GM15510 (cell line): ENCODE data around the gene KDM7A.

Experiments
- POLR2A ChIP-seq: IDR thresholded peaks from 3 replicates; pipeline ENCODE4 v1.6.1; 2011; ENCODE audit warnings: borderline replicate concordance; ENCODE audit not compliant: insufficient read length; ENCODE audit errors: extremely low read depth

The KDM7A gene

GRCh38 chr7:140082770-140083169 is 94.0 kb downstream of the KDM7A start:
- no peak for TF ChIP-seq POLR2A

DNA sequence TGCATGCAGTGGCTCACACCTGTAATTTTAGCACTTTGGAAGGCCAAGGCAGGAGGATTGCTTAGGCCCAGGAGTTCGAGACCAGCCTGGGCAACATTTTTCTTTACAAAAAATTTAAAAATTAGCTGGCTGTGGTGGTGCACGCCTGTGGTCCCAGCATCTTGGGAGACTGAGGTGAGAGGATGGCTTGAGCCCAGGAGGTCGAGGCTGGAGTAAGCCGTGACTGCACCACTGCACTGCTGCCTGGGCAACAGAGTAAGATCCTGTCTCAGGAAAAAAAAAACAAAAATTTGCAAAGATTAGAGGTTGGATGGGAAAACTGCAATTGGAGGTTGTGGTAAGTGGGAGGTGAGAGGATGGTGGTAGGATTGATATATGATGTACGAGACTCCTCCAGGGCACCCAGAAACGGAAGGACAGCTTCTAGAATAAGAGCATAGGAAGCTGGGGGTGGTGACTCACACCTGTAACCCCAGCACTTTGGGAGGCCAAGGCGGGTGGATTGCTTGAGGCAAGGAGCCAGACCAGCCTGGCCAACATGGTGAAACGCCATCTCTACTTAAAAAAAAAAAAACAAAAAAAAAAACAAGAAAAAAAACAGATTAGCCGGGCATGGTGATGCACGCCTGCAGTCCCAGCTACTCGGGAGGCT is 94.9 kb downstream of the KDM7A start:
- no peak for TF ChIP-seq POLR2A

GRCh38 chr7:140080919-140081318 is 95.9 kb downstream of the KDM7A start:
- no peak for TF ChIP-seq POLR2A

GRCh38 chr7:140079121-140079536 is 97.7 kb downstream of the KDM7A start:
- TF ChIP-seq POLR2A, result no peak

- no peak for TF ChIP-seq POLR2A
Observed at GRCh38 chr7:140078392-140078791, 98.4 kb downstream of the KDM7A start.

DNA sequence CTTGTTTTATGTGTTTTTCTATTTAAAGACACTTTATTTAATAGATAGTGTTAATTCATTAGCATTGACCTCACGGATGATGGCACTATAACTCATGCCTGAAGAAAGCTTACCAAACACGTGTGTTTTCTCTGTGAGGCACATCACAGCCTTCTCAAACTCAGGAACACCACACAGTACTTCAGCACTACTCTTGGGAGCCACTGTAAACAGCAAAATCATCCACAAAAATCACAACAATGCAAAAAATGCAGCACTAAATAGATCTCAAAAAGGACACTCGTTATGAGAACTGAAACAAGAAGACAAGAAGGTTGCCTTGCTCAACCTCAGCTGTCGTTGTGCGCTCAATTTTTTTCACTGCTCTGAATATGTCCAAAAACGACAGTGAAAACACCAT is 102.0 kb downstream of the KDM7A start:
- TF ChIP-seq POLR2A, result no peak

- no peak for TF ChIP-seq POLR2A
Observed at GRCh38 chr7:140070546-140070945, 106.2 kb downstream of the KDM7A start.

DNA sequence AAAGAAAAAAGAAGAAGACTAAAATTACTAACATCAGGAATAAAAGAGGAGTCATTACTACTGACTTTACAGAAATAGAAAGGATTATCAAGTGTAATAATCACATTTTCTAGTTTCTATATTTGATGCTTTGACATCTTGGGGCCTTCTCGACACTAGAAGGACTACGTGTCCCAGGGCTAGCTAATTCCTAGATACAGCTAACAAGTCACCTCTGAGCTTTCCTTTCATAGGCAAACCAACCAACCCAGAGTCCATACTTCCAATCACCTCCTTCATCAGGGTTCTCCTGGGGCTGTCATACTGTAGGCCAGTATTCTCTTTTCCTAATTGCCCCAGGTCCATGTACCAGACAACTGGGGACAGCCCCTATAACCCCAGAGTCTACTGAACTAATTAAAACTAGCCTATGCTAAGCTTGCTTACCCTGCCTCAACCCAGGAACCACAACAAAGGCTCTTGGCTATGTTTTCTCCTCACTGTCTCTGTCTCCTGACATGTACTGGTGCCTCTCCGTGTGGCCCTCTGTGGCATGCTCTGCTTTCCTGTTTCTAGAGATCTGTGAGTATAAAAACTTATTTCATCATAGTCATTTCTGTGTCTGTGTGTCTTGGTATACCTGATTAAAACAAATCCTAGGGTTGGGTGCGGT is 107.4 kb downstream of the KDM7A start:
- TF ChIP-seq POLR2A, result no peak

GRCh38 chr7:140068033-140068432 is 108.8 kb downstream of the KDM7A start:
- TF ChIP-seq POLR2A, result no peak

- TF ChIP-seq POLR2A, result no peak
Observed at GRCh38 chr7:140067052-140067451, 109.7 kb downstream of the KDM7A start.

DNA sequence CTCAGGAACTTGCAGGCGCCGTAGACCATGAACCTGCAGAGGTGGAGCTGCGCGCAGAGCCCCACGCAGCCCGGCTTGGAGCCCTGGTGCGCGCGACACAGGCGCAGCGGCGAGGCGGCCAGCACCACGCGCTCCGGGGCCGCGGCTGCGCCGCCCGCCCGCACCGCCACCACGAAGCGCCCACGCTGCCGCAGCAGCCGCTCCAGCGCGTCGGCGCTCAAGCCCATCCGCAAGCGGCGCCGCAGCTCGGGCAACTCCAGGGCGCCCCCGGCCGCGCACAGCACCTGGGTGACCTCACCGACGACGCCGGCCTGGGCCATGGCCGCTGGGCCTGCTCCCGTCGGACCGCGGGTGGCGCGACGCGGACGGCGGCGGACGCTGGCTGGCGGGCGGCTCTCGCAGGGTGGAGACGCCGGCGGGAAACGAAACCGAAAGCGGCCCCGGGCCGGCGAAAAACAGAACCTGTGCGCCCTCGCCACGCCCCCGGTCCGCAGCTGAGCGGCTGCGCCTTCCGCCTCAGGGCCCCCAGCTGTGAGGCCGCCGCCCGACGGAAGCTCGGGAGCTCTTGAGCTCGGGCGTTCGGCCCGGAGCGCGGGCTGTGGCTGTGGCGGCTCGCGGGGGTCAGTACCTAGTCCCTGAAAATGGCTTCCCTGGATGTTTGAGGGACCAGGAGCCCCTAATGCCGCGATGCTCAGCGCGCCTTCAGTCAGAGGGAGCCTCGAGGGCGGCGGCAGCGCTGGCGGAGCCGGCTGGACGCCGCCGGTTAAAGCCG is 114.1 kb downstream of the KDM7A start, which contains the start of gene PARP12:
TSS of gene PARP12 (minus strand) at position 424 of the 772 bp plus-strand sequence. CDS start at position 320, 104 bp downstream.
- peak; percentile 62 for TF ChIP-seq POLR2A

GRCh38 chr7:140062118-140062527 is 114.7 kb downstream of the KDM7A start:
- TF ChIP-seq POLR2A, result no peak

DNA sequence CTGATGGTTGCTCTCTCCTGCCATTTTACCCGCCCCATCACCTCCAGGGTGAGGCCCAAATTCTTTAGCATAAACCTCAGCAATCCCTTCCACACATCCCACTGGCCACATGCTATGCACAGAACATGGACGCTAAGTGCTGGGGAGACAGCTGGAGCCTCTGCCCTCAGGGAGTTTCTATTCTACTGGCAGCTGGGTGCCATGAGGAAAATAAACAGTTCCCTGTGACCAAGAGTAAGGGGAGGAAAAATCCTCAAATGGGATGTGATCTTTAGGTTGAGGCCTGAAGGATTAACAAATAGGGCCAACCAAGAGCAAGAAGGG is 115.2 kb downstream of the KDM7A start:
- no peak for TF ChIP-seq POLR2A

GRCh38 chr7:140060788-140061606 is 115.8 kb downstream of the KDM7A start:
- TF ChIP-seq POLR2A, result no peak

GRCh38 chr7:140060243-140060630 is 116.5 kb downstream of the KDM7A start:
- TF ChIP-seq POLR2A, result no peak
